Measurements from ENCODE around the gene ALX3. TPM values are rescaled to one million over a fixed set of nuclear protein-coding genes. Genes with fewer than 3 reads are reported as not detected.

Gene ALX3
- total and polyA plus RNA-seq, 10 of the 15 experiments (the other 5 are each of a cell fraction or from before 2014, with no cell fraction given): not detected

DNA sequence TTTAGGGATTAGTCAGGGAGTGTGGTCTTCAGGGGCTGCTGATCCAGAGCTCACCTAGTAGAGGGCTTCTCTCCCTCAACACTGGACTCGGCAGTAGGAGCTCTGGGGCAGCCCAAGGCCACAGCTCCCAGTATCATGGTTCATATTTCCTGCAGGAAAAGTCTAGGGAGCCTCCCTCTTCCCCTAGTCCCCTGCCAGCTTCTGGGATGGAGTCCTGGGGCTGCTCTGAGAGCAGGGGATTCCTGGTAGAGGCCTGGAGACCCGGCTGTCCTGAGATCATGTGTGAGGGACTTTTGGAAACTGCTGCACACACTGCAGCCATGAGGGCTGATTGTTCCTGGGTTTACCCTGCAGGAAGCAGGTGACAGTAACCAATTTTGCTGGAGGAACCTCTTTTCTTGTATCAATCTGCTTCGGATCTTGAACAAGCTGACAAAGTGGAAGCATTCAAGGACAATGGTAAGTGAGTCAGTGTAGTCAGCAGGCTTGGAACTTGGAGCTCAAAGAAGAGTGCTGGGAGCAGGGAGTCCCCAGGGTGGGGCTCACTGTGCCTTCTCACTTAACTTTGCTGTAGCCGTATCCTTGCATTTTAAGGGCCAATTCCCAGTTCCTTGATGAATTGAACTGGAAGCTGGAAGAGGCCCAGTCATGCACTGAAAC lies 19.7 kb downstream of the ALX3 start:
- BruUV-seq (replicated peaks): no TSS peak
- in situ Hi-C loops (cut with MboI) (loop anchor here (5.0 kb wide), 1 partner anchor 57 kb away; no protein-coding TSS in a partner anchor), intact Hi-C loops (cut with micrococcal nuclease; ENCODE audit: unreplicated experiment) (no loop called here)
- no peaks in the 10 kb centered on the region for H3K27me3 ChIP-seq (replicated peaks in 1 of 2; ENCODE audit: control insufficient read depth in 2 of 2, insufficient read depth in 2 of 2, low read length in 1 of 2)
- SMC1A ChIA-PET (ENCODE audit: uncharacterized antibody, unreplicated experiment): interaction anchor here (0.8 kb wide), 1 partner anchor 37 kb away, joined by 3 read pairs; no protein-coding TSS in a partner anchor
- ATAC-seq: no peak
- CTCF ChIA-PET: interaction anchor here (0.8 to 3.1 kb wide), 9 partner anchors 9 to 67 kb away, joined by 3 to 21 read pairs (median 4); partner anchors contain the start of gene STRIP1
- no peak overlapping the region for H3K4me3 ChIP-seq
- no peak for DNase-seq (ENCODE audit: low read depth, low spot score)
- H3K79me2 ChIP-seq (ENCODE audit: control insufficient read depth, insufficient read depth, low read length): no peaks in the 10 kb centered on the region
- no peaks in the 10 kb centered on the region for H4K20me1 ChIP-seq (ENCODE audit: control insufficient read depth, insufficient read depth)
- RAD21 ChIA-PET (ENCODE audit: unreplicated experiment): no interaction called here
- 51% methylated on average over 4 of the region's 4 CpGs for WGBS (ENCODE audit: insufficient coverage, insufficient replicate concordance, low lambda C conversion rate, missing lambda C conversion rate)
- no peak overlapping the region for H3K4me2 ChIP-seq (ENCODE audit: control insufficient read depth, insufficient read depth)
- H2AFZ ChIP-seq (ENCODE audit: control insufficient read depth, low read depth, low read length): no peak overlapping the region
- no peak for FAIRE-seq
- no peaks in the 10 kb centered on the region for H3K4me1 ChIP-seq (ENCODE audit: control insufficient read depth, insufficient read depth, low read length)
- H3K9ac ChIP-seq (ENCODE audit: control insufficient read depth, insufficient read depth, low read length): no peak overlapping the region
- no peak overlapping the region for H3K27ac ChIP-seq (ENCODE audit: control insufficient read depth, insufficient read depth)
- no peaks in the 10 kb centered on the region for H3K9me3 ChIP-seq (replicated peaks; ENCODE audit: control insufficient read depth, insufficient read depth, low read length)
- POLR2A ChIA-PET: no interaction called here
- H3K36me3 ChIP-seq (ENCODE audit: control insufficient read depth in 2 of 2, insufficient read depth in 2 of 2, low read length in 1 of 2): peaks cover 25 to 29% of the 10 kb centered on the region in 2 experiments
- TF ChIP-seq TCF3 (IDR thresholded peaks at IDR 0.05; ENCODE audit: borderline replicate concordance, insufficient read depth, low read depth, low read length) (no peak), SREBF2 (IDR thresholded peaks at IDR 0.05; ENCODE audit: low read length) (no peak), WRNIP1 (IDR thresholded peaks at IDR 0.05; ENCODE audit: borderline replicate concordance, low read depth, low read length) (no peak), BACH1 (IDR thresholded peaks at IDR 0.05; ENCODE audit: borderline replicate concordance) (no peak)
- TF ChIP-seq, protein P1, sequence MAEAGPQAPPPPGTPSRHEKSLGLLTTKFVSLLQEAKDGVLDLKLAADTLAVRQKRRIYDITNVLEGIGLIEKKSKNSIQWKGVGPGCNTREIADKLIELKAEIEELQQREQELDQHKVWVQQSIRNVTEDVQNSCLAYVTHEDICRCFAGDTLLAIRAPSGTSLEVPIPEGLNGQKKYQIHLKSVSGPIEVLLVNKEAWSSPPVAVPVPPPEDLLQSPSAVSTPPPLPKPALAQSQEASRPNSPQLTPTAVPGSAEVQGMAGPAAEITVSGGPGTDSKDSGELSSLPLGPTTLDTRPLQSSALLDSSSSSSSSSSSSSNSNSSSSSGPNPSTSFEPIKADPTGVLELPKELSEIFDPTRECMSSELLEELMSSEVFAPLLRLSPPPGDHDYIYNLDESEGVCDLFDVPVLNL (IDR thresholded peaks at IDR 0.05; ENCODE audit: low read depth, low read length): no peak

Data from GM12878 (cell line).